HG02943 (cell line): Measurements from ENCODE around the gene CYP11A1.

Source experiments
- ATAC-seq: cut with Tn5 transposase; IDR thresholded peaks from one replicate; pipeline ENCODE4 v1.9.1; 2021; ENCODE audit warnings: mild to moderate bottlenecking, low read depth, moderate library complexity; ENCODE audit not compliant: unreplicated experiment

The CYP11A1 gene

DNA sequence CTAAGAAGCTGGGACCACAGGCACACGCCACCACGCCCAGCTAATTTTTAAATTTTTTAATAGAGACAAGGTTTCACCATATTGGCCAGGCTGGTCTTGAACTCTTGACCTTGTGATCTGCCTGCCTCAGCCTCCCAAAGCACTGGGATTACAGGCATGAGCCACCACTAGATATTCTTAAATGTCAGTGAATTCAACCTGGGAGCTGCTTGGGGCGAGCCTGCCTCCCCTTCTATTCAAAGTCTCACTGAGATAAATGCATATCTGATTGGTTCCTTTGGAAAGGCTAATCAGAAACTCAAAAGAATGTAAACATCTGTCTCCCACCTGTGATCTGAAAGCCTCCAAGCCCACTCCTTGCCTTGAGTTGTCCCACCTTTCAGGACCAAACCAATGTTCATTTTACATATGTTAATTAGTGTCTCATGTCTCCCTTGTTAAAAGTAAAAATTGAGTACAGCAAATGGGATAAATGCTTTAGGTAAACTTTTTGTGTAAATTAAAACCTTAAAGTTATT lies 15.0 kb downstream of the CYP11A1 start:
- ATAC-seq: no peak

DNA sequence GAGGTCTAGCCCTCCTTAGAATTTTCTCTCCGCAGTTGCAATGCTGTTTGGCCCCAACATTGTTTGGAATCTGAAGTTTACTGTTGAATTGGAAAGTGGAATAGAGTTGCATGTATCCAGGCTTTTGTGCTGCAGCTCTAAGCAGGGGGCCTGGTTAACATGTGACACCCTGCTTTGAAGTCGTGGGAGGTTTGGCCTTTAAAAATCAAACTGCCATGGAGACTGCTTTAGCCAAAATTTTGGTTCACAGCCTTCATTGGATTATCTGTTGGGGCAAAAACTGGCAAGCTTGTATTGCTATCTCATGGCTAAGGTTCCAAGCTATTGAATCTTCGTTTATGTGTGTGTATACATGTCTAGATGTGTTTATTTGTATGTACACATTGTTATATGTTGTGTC lies 15.8 kb downstream of the CYP11A1 start:
- ATAC-seq: no peak

DNA sequence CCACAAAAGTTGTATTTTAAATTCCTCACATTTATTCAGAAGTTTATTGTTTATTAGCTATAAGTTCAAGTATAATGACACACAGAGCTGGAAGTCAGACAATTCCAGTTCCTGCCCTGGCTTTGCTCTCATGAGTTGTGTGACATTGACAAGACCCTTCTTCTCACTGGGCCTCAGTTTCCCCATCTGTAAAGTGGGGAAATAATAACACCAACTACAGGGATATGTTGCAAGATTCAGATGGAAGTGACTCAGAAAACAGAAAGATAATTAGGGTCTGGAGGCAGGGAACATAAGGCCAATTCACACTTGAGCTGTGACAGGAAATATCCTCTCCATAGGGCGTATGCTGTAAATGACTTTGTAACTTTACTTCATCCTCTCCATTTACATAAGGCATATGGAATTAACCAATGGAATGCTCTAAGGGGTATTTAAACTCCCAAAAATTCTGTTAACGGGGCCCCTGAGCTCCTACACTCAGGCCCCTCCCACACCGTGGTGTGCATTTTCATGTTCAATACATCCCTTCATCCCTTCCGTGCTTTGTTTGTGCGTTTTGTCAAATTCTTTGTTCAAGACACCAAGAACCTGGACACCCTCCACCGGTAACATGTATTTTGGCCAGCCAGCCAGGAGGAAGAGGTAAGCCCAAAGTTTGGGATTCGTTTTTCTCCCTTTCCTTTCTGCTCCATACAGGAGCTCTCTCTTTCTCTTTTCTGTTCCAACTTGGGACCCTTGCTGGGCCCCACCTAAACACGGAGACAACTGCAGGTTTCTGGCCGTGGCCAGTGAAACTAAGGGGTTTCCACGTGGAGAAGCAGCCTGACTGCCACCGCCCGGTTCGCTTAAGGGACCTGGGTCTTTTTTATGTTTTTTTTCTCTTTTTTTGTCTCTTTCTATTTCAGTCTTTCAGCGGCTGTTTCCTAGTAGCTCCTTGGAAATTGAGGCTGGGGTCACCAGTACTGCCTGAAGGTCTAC lies 16.9 kb downstream of the CYP11A1 start:
- no peak for ATAC-seq

DNA sequence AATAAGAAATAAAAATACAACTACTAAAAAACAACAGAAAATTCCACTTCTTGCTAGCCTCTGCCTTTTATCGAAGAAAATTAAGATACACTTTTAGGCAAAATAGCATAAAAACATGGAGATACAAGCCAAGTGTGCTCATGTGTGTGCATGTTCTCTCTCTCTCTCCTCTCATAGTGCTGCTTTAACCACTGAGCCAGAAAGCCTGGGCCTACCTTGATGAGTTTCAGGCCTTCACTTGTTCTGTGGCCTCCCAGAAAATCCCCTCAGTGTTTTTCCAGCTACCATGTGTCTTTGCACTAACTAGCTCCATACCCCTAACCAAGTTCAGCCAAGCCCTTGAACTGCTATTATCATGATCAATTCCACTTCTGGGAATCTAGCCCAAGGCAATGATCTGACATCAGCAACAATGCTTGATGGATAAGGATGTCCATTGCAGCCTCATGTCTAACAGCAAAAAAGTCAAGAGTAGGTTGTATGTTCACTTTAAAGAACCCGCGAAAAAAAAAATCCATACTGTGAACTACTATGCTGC lies 18.1 kb downstream of the CYP11A1 start:
- no peak for ATAC-seq

DNA sequence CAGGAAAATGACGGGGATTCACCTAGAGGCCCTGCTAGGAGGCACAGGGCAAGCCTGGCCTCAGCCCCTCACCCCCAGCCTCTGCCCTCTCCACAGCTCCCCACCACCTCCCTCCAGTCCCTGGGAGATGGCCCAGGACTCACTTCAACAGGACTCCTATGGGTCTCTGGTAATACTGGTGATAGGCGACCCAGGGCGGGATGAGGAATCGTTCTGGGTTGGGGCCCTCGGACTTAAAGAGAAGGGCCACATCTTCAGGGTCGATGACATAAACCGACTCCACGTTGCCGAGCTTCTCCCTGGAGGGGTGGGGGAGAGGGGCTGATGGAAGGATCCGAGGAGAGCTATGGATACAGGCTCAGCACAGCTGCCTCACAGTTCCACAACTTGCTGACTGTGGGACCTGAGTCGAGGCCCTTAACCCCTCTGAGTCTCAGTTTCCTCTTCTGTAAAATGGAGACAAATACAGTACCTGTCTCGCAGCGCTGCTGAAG lies 19.6 kb downstream of the CYP11A1 start:
- ATAC-seq: no peak

DNA sequence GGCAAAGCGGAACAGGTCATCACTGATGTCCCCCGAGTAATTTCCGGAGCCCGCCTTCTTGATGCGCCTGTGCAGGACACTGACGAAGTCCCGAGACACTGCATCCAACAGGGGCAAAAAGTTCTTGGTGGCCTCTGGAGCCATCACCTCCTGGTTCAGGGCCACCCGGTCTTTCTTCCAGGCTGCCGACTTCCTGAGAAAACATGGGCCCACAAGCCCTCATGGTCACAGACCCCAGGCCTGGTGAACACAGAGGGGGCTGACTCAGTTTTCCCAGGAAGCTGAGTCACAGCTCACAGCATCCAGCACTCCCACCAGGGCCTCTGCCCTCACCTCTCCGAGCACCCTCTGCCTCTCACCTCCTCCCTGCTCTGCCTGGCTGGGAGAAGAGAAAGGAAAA lies 22.4 kb downstream of the CYP11A1 start:
- ATAC-seq: no peak

DNA sequence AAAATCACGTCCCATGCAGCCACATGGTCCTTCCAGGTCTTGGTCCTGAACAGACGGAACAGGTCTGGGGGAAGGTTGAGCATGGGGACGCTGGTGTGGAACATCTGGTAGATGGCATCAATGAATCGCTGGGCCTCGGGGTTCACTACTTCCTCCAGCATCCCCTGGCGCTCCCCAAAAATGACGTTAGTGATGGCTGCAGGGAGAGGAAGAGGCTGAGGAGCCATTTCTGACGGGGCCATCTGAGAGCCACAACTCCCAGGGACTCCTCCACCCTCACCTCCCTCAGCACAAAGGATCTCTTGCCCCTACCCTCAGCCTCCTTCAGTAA lies 23.7 kb downstream of the CYP11A1 start:
- no peak for ATAC-seq

DNA sequence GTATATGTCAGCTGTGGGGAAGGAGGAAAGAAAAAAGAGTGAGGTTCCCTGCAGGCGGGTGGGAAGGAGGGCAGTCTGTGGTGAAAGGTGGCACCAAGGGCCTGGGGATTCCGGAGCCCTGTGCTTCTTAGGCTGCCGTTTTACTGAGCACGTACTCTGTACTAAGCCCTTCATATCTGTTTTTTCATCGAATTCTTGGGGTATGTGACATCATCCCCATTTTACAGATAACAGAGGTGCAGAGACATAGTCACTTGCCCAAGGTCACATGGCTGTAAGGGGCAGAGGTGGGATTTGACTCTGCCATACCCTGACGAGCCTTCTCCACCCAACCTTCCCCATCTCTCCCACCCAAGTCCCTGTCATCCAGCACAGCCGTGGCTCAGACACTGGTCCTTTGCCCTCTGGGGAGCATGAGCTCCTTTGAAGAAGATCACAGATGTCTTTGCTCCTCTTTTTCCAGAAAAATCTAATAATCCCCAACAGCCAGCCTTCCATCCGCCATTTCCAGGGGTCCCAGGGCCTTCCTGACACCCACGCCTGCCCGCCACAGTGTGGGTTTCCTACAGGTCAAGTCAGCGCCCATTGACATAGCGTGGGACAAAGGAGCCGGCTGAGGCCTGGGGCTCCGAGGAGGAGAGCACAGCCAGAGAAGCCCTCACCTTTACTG lies 24.2 kb downstream of the CYP11A1 start:
- no peak for ATAC-seq

DNA sequence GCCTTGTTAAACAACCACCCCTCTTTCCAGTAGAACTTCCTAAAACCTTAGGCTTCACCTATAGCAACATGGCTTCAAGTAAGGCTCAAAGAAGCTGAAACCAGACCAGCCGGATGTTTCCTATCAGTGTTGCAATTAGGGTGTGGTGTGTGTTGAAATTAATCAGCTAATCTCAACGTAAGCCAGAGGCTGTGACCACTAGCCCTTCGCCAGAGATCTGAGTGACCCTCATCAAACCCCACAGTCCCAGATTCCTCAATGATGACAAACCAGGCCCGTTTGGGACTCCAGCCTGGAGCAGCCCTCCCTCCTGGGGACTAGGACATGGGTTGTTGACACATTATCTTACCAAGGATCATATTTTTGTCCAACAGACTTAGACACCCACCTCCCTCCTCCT lies 27.3 kb downstream of the CYP11A1 start:
- no peak for ATAC-seq

DNA sequence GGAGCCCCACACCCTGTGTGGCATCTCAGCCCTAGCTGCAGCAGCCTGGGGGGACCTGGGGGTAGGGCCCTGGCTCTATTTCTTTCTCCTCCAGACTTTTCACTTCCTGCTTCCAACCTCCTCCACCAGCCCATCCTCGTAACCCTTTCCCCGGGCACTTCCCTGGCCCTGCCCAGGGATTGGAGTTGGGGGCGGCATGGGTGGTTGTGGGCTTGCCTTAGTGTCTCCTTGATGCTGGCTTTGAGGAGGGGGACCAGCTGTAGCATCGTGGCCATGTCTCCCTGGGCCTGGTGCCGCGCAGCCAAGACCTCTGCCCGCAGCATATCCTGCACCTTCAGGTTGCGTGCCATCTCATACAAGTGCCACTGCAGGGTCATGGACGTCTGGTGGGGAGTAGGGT lies 28.1 kb downstream of the CYP11A1 start:
- ATAC-seq: no peak

DNA sequence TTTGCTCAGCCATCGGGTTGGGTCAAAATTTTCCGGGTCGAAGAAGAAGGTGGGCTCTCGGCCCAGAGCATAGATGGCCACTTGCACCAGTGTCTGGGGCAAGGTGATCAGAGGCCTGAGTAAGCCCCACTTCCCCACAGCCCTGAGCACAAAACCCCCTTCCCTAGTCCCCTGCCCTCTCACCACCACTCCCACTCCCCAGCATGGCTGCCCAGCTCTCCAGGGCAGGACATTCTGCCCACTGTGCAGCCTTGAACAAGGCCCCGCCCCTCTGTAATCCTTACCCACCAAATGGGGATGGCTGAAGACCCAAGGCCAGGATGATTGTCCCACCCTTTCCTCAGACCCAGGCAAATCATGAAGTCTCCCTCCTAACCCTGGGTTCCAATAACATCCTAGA lies 28.8 kb downstream of the CYP11A1 start:
- no peak for ATAC-seq

DNA sequence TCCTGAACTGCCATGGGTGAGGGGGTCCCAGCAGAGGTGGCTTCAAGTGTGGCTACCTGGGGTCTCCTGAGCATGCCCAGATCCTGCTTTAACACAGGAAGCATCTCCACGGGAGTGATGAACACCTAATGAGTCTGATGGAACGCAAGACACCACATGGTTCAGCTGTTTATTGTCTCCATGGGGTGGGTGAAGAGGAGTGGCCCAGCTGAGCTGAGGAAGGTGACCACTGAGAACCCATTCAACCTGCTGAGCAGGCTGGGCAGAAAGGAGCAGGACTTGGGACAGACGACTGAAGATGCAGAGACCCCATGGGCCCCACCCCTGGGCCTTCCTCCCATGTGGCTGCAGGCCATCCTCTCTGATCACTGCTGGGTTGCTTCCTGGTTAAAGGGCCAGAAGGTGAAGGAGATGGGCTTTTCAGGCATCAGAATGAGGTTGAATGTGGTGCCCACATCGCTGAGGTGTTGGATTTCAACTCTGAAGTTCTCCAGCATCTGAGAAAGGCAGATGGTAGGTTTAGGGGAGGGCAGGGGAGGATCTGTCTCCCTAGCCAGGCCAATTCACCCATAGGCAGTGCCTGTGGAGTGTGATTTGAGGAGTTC lies 29.7 kb downstream of the CYP11A1 start:
- no peak for ATAC-seq

DNA sequence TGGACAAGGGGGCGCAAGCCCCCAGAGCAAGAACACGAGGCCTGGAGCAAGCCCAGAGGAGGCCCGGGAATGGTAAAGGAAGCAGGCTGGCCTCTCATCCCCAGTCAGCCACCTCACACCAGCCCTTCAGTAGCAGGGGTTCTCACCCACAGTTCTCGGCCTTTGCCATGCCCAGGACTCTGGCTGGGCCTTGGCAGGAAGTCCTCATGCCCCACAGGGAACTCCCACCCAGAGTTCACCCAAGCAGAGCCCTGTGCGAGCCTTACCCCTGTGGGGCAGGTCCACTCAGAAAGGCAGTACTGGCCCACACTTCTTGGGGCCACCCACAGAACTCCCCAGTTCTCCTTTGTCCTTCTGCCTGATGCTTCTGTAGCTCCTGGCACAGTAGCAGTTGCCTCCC lies 30.3 kb downstream of the CYP11A1 start:
- no peak for ATAC-seq

DNA sequence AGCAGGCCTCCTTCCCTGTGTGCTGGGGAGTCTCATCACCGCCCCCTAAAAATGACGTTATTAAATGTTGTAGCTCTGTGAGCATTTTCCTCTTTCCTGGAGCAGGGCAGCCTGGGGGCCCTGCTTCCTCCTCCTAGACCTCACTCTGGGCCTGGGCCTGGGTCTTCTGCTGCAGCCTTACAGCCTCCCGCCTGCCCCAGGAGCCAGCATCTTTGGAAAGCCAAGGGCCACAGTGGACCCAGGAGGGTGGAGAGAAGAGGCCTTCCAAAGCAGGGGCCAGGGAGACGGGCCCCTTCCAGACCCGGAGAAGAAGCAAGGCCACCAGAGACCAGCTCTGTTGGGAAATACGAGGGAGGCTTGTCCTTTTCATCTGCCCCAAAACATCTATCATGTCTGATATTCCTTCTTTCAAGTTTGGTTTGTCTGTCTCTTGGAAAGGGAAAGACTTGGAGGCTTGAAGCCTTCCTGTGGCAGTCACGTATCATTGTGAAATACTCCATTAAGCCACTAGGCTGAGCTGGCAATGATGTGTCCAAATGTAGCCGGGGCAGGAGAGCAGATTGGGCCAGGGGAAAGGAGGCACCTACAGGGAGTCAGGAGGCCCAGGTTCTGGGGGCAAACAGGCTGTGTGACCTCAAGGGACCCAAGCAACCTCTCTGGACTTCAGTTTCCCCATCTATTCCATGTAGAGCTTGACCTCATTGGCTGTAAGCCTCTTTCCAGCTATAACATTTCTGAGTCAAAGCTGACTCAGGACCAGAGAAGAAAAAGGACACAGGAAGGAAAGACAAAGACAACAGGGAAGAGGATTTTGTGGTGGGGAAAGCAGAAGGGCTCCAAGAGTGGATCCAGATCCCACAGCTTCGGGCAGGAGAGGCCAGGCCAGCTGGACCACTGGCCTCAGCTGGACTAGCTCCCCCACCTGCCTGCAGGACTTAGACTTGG lies 31.1 kb downstream of the CYP11A1 start:
- no peak for ATAC-seq

DNA sequence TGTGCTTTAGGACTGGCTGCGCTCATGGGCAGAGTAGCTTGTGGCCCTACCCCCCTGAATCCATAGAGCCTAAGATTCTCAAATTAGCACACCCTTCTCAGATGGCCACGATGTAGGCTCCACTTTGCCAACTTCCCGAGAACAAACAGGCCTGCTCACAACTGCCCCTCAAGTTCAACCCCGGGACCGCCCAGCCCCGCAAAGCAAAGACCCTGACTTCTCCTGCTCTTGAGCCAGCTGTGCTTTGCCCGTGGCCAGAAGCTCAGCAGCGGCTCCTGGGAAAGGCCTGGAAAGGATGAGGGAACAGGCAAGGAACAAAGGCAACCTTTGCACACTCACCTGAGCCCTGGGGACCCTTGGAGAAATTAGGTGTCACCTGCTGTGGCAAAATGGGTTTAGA lies 32.0 kb downstream of the CYP11A1 start:
- no peak for ATAC-seq

DNA sequence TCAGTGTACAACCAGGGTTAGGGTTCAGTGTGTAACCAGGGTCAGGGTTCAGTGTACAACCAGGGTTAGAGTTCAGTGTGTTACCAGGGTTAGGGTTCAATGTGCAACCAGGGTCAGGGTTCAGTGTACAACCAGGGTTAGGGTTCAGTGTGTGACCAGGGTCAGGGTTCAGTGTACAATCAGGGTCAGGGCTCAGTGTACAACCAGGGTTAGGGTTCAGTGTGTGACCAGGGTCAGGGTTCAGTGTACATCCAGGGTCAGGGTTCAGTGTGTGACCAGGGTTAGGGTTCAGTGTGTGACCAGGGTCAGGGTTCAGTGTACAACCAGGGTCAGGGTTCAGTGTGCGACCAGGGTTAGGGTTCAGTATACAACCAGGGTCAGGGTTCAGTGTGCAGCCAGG lies 33.3 kb downstream of the CYP11A1 start:
- no peak for ATAC-seq

DNA sequence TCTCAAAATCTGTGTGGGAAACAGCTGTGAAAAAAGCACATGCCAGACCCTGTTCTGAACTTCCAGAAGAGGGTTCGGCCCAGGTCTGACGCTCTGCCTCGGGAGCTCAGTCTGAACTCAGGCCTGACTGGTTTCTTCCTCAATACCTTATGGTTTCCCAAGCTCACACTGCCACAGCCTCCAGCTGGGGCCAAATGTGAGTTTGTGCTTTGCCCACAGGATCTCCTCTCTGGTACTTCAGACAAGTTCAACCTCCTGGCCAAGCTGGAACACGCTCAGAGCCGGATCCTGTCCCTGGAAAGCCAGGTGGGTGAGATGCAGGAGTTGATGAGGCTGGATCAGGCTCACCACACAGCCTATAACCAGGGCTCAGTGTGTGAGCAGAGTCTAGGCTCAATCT lies 33.8 kb downstream of the CYP11A1 start:
- ATAC-seq: no peak

DNA sequence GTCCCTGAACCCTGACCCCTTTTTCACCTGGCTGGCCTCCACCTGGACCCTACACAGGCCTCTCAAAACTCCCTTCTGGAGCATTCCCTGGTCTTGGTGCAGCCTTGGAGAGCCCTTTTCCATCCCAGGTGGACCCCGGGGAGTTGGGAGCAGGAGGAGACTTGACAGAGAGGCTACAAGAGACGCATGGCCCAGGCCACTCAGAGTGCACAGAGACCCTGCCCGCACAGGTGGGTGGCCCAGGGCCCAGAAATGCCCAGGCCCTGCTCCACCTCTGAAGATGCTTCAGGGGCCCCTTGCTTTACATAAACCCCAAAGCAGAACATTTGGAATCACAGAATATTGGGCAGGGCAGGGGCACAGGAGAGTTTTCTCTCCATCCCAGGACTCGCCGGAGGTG lies 34.4 kb downstream of the CYP11A1 start:
- no peak for ATAC-seq

DNA sequence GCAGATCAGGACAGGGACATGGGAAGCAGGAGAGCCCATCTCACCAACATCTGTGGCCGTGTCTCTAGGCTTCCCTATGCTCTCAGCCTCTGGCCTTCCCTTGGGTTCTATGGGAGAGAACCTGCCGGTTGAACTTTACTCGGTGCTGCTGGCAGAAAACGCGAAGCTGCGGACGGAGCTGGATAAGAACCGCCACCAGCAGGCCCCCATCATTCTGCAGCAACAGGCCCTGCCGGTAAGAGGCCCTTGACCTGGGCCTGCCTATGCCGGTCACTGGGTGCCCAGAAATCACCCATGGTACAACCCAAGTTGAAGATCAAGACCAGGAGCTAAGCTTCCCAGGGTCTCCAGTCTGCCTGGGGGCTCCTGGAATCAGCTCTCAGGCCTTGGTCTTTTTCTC lies 34.8 kb downstream of the CYP11A1 start:
- ATAC-seq: no peak

DNA sequence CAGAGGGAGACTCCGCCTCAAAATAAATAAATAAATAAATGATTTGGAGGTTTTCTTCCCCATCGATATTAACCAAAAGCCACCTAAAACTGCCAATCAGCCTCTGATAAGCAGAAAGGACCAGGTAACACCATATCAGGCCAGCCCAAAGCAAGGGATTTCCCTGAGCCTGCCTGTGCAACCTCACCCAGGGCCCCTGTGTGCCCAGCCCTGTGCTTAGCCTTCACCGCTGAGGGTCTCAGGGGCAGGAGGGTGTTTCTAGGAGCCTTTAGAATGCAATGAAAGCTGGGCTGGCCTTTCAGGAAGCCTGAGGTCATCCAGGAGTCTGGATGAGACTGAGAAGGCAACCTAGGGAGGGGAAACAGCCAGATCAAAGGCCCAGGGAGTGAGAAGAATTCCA lies 35.4 kb downstream of the CYP11A1 start:
- ATAC-seq: no peak
